IMR-90 (cell line): ENCODE results near the gene CDKN2B-AS1.

Source experiments
- BHLHE40 ChIP-seq: fragments of 150-350 bp; IDR thresholded peaks from 2 replicates; pipeline ENCODE4 v1.6.1; 2016; ENCODE audit warnings: mild to moderate bottlenecking, low read depth, low read length
- CEBPB ChIP-seq: IDR thresholded peaks from 2 replicates; pipeline ENCODE4 v1.6.1; 2012; ENCODE audit warnings: low read depth, low read length, improper control_type of control experiment
- MAFK ChIP-seq: IDR thresholded peaks from 2 replicates; pipeline ENCODE4 v1.6.1; 2012; ENCODE audit warnings: low read depth, low read length, improper control_type of control experiment
- POLR2A ChIP-seq: IDR thresholded peaks from 2 replicates; pipeline ENCODE4 v1.6.1; 2012; ENCODE audit warnings: mild to moderate bottlenecking, low read depth, low read length
- RAD21 ChIP-seq: IDR thresholded peaks from 2 replicates; pipeline ENCODE4 v1.6.1; 2012; ENCODE audit warnings: low read length, improper control_type of control experiment
- RFX5 ChIP-seq: IDR thresholded peaks from 2 replicates; pipeline ENCODE4 v1.8.0; 2012; ENCODE audit warnings: low read depth, mild to moderate bottlenecking, low read length, moderate library complexity
- SMC3 ChIP-seq: fragments of 150-350 bp; IDR thresholded peaks from 2 replicates; pipeline ENCODE4 v1.6.1; 2016; ENCODE audit warnings: low read depth, mild to moderate bottlenecking, antibody characterized with exemption, low read length, moderate library complexity
- TF ChIP-seq, protein P1 (sequence below): conservative IDR thresholded peaks from 2 replicates; pipeline ENCODE4 v1.5.1; 2012; ENCODE audit warnings: mild to moderate bottlenecking, low read depth, low read length, improper control_type of control experiment
- TF ChIP-seq, protein P2 (sequence below): fragments of 150-350 bp; IDR thresholded peaks from 2 replicates; pipeline ENCODE4 v1.6.1; 2017; ENCODE audit warnings: mild to moderate bottlenecking, antibody characterized with exemption, low read length, low read depth

DNA sequence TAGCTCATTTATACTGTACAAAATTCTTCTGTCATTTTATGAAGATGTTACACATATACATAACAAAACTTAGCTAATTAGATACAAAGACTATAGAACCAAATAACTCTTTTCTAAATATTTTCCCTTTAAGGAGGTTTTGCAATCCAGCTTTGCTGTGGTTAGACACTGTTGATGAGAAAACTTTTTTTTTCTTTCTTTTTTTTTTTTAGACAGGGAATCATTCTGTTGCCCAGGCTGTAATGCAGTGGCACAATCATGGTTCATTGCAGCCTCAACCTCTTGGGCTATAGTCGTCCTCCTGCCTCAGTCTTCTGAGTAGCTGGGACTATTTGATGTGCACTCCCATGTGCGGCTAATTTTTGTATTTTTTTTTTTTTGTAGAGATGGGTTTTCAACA lies 53.0 kb downstream of the CDKN2B-AS1 start:
- TF ChIP-seq, protein P1, sequence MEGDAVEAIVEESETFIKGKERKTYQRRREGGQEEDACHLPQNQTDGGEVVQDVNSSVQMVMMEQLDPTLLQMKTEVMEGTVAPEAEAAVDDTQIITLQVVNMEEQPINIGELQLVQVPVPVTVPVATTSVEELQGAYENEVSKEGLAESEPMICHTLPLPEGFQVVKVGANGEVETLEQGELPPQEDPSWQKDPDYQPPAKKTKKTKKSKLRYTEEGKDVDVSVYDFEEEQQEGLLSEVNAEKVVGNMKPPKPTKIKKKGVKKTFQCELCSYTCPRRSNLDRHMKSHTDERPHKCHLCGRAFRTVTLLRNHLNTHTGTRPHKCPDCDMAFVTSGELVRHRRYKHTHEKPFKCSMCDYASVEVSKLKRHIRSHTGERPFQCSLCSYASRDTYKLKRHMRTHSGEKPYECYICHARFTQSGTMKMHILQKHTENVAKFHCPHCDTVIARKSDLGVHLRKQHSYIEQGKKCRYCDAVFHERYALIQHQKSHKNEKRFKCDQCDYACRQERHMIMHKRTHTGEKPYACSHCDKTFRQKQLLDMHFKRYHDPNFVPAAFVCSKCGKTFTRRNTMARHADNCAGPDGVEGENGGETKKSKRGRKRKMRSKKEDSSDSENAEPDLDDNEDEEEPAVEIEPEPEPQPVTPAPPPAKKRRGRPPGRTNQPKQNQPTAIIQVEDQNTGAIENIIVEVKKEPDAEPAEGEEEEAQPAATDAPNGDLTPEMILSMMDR = no peak
- no peak for TF ChIP-seq POLR2A
- TF ChIP-seq SMC3 = no peak
- TF ChIP-seq, protein P2, sequence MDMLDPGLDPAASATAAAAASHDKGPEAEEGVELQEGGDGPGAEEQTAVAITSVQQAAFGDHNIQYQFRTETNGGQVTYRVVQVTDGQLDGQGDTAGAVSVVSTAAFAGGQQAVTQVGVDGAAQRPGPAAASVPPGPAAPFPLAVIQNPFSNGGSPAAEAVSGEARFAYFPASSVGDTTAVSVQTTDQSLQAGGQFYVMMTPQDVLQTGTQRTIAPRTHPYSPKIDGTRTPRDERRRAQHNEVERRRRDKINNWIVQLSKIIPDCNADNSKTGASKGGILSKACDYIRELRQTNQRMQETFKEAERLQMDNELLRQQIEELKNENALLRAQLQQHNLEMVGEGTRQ = no peak
- TF ChIP-seq RAD21 = no peak
- TF ChIP-seq CEBPB = no peak
- TF ChIP-seq BHLHE40 = no peak
- no peak for TF ChIP-seq RFX5
- no peak for TF ChIP-seq MAFK
